Occipital lobe (tissue), 1 donor: Measurements from ENCODE around the gene DTYMK. TPM values are rescaled to one million over a fixed set of nuclear protein-coding genes. Genes with fewer than 3 reads are reported as not detected.

Source experiments
- total RNA-seq: library from RNA; depleted of rRNA; stranded (reverse); fragments of >200 nt; gene quantifications from one replicate; pipeline ENCODE4 v1.2.3, GENCODE V29; 2014

DTYMK gene
- total RNA-seq, 1 donor from 2014 or later: 10.0 TPM

Other genes starting within 250 kb of the DTYMK start
- 160 TPM for gene STK25, start 178.2 kb downstream of the DTYMK start, total RNA-seq
- 22.8 TPM for gene BOK, start 128.1 kb downstream of the DTYMK start, total RNA-seq
- 22.0 TPM for gene THAP4, start 49.7 kb downstream of the DTYMK start, total RNA-seq
- gene ATG4B, start 49.1 kb downstream of the DTYMK start, total RNA-seq: 33.7 TPM
- gene ING5, start 15.2 kb upstream of the DTYMK start, total RNA-seq: 23.4 TPM
- 8.0 TPM for gene D2HGDH, start 47.8 kb upstream of the DTYMK start, total RNA-seq
- 0.16 TPM for gene GAL3ST2, start 90.0 kb upstream of the DTYMK start, total RNA-seq
- gene NEU4, start 122.4 kb upstream of the DTYMK start, total RNA-seq: 0.31 TPM
- not detected for gene PDCD1, start 172.1 kb upstream of the DTYMK start, total RNA-seq
- 2.5 TPM for gene RTP5, start 182.9 kb upstream of the DTYMK start, total RNA-seq